ENCODE measurements around the gene ZDHHC13. TPM values are rescaled to one million over a fixed set of nuclear protein-coding genes. Genes with fewer than 3 reads are reported as not detected.

ZDHHC13 gene, protein sequence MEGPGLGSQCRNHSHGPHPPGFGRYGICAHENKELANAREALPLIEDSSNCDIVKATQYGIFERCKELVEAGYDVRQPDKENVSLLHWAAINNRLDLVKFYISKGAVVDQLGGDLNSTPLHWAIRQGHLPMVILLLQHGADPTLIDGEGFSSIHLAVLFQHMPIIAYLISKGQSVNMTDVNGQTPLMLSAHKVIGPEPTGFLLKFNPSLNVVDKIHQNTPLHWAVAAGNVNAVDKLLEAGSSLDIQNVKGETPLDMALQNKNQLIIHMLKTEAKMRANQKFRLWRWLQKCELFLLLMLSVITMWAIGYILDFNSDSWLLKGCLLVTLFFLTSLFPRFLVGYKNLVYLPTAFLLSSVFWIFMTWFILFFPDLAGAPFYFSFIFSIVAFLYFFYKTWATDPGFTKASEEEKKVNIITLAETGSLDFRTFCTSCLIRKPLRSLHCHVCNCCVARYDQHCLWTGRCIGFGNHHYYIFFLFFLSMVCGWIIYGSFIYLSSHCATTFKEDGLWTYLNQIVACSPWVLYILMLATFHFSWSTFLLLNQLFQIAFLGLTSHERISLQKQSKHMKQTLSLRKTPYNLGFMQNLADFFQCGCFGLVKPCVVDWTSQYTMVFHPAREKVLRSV
- 21.1 TPM for polyA plus RNA-seq (2013, experiment 1 of 4)
- 21.9 TPM for polyA plus RNA-seq (2013, experiment 2 of 4)
- 17.9 TPM for polyA plus RNA-seq (2013, experiment 3 of 4)
- polyA plus RNA-seq (2013, experiment 4 of 4), result 18.5 TPM

DNA sequence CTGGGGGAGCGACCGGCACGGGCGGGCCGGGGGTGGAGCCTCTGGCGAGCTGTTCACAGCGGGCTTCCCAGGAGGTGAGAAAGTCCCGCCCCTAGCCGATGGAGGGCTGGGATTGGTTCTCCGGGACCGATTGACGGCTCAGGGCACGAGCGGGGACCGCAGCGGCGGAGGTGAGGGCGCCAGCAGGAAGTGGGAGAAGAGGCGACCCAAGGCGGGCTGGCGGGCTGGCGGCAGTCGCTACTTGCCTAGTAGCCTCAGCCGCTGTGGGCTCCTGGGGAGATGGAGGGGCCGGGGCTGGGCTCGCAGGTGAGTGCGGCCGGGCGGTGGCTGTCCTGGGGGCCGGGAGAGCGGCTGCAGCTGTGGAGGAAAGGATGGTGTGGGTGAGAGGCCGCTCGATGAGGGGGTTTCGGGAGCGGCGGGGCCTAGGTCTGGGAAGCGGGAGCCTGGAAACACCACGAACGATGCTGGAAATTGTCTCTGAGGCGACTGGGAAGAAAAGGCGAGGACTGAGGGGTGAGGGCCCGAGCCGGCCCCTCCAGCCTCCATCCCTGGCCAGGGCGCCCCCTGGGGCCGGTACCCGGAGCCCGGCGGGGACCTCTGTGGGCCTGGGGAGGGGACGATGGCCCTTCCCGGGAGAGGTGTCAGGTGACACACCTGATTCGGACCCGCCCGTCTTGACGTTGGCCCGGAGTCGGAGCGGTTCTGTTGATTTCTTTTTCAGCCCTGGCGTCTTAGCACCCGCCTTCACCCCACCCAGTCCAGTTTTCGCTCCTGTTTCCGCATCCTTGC lies at the start of gene ZDHHC13:
TSS of gene ZDHHC13 (plus strand) at position 198 of the 789 bp plus-strand sequence. CDS start at position 280, 82 bp downstream.
- H3K4me3 ChIP-seq (ENCODE audit: insufficient read depth, low read depth, low read length), result peak within 1 kb of the TSS; percentile 74
- no peaks in the 10 kb centered on the region for H3K27me3 ChIP-seq (ENCODE audit: control insufficient read depth, insufficient read depth, low read length, poor library complexity, severe bottlenecking)
- H3K9me3 ChIP-seq (ENCODE audit: control insufficient read depth, low read length), result no peaks in the 10 kb centered on the region
- no peaks in the 10 kb centered on the region for H3K36me3 ChIP-seq (ENCODE audit: control insufficient read depth, insufficient read depth, low read length)
- WGBS, 2 experiments, result 0 to 1% methylated on average over 60 to 61 of the region's 61 CpGs
- no peaks in the 10 kb centered on the region for H3K4me1 ChIP-seq (ENCODE audit: control insufficient read depth, insufficient read depth, low read length)
- peak within 1 kb of the TSS; percentile 18 for H3K27ac ChIP-seq (ENCODE audit: insufficient read depth, low read depth, low read length, poor library complexity, severe bottlenecking)

GRCh38 chr11:19071255-19071654 lies 45.7 kb upstream of the ZDHHC13 start:
- no peaks in the 10 kb centered on the region for H3K36me3 ChIP-seq (ENCODE audit: control insufficient read depth, insufficient read depth, low read length)
- no peaks in the 10 kb centered on the region for H3K27me3 ChIP-seq (ENCODE audit: control insufficient read depth, insufficient read depth, low read length, poor library complexity, severe bottlenecking)
- no peak overlapping the region for H3K4me3 ChIP-seq (ENCODE audit: insufficient read depth, low read depth, low read length)
- no peak overlapping the region for H3K27ac ChIP-seq (ENCODE audit: insufficient read depth, low read depth, low read length, poor library complexity, severe bottlenecking)
- no peaks in the 10 kb centered on the region for H3K4me1 ChIP-seq (ENCODE audit: control insufficient read depth, insufficient read depth, low read length)
- 22 to 28% methylated on average over 11 of the region's 11 CpGs for WGBS, 2 experiments
- no peaks in the 10 kb centered on the region for H3K9me3 ChIP-seq (ENCODE audit: control insufficient read depth, low read length)

- Histone ChIP-seq H3K4me3 (ENCODE audit: insufficient read depth, low read depth, low read length) (no peak overlapping the region), H3K4me1 (ENCODE audit: control insufficient read depth, insufficient read depth, low read length) (no peaks in the 10 kb centered on the region), H3K9me3 (ENCODE audit: control insufficient read depth, low read length) (no peaks in the 10 kb centered on the region), H3K27me3 (ENCODE audit: control insufficient read depth, insufficient read depth, low read length, poor library complexity, severe bottlenecking) (no peaks in the 10 kb centered on the region), H3K36me3 (ENCODE audit: control insufficient read depth, insufficient read depth, low read length) (no peaks in the 10 kb centered on the region), H3K27ac (ENCODE audit: insufficient read depth, low read depth, low read length, poor library complexity, severe bottlenecking) (no peak overlapping the region)
- 94% methylated on average over 5 of the region's 5 CpGs for WGBS, 2 experiments
Measured at GRCh38 chr11:19072464-19072863, 44.5 kb upstream of the ZDHHC13 start.

- H3K36me3 ChIP-seq (ENCODE audit: control insufficient read depth, insufficient read depth, low read length), result no peaks in the 10 kb centered on the region
- no peak overlapping the region for H3K4me3 ChIP-seq (ENCODE audit: insufficient read depth, low read depth, low read length)
- H3K27me3 ChIP-seq (ENCODE audit: control insufficient read depth, insufficient read depth, low read length, poor library complexity, severe bottlenecking), result no peaks in the 10 kb centered on the region
- 75 to 76% methylated on average over 10 of the region's 10 CpGs for WGBS, 2 experiments
- no peaks in the 10 kb centered on the region for H3K4me1 ChIP-seq (ENCODE audit: control insufficient read depth, insufficient read depth, low read length)
- no peaks in the 10 kb centered on the region for H3K9me3 ChIP-seq (ENCODE audit: control insufficient read depth, low read length)
- H3K27ac ChIP-seq (ENCODE audit: insufficient read depth, low read depth, low read length, poor library complexity, severe bottlenecking), result no peak overlapping the region
Measured at GRCh38 chr11:19073454-19074415, 43.2 kb upstream of the ZDHHC13 start.

DNA sequence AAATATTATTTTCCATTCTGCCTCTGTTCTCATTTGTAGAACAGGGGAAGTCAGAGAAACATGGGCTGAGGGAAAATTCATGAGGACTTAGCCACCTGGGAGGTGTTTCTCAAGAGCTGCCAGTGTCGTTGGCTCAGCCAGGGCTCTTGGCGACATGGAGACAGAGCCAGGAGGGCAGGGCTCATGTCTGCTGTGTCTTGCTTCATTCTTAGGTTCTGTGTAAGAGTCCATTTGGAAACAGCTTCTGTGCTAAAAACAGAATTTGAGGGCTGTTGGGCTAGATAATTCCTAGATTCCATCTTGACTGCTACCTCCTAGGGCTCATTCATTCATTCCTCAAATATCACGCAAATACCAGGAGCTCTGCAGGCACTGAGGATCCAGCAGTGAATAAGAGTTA lies 41.3 kb upstream of the ZDHHC13 start:
- H3K4me3 ChIP-seq (ENCODE audit: insufficient read depth, low read depth, low read length), result no peak overlapping the region
- H3K27me3 ChIP-seq (ENCODE audit: control insufficient read depth, insufficient read depth, low read length, poor library complexity, severe bottlenecking), result no peaks in the 10 kb centered on the region
- H3K9me3 ChIP-seq (ENCODE audit: control insufficient read depth, low read length), result no peaks in the 10 kb centered on the region
- WGBS, 2 experiments, result 98 to 99% methylated on average over 3 of the region's 3 CpGs
- H3K36me3 ChIP-seq (ENCODE audit: control insufficient read depth, insufficient read depth, low read length), result no peaks in the 10 kb centered on the region
- no peaks in the 10 kb centered on the region for H3K4me1 ChIP-seq (ENCODE audit: control insufficient read depth, insufficient read depth, low read length)
- H3K27ac ChIP-seq (ENCODE audit: insufficient read depth, low read depth, low read length, poor library complexity, severe bottlenecking), result no peak overlapping the region

- Histone ChIP-seq H3K27ac (ENCODE audit: insufficient read depth, low read depth, low read length, poor library complexity, severe bottlenecking) (no peak overlapping the region), H3K9me3 (ENCODE audit: control insufficient read depth, low read length) (no peaks in the 10 kb centered on the region), H3K27me3 (ENCODE audit: control insufficient read depth, insufficient read depth, low read length, poor library complexity, severe bottlenecking) (no peaks in the 10 kb centered on the region), H3K36me3 (ENCODE audit: control insufficient read depth, insufficient read depth, low read length) (no peaks in the 10 kb centered on the region), H3K4me1 (ENCODE audit: control insufficient read depth, insufficient read depth, low read length) (no peaks in the 10 kb centered on the region), H3K4me3 (ENCODE audit: insufficient read depth, low read depth, low read length) (no peak overlapping the region)
- WGBS, 2 experiments, result 66 to 71% methylated on average over 9 to 10 of the region's 10 CpGs
Measured at GRCh38 chr11:19076744-19077589, 40.0 kb upstream of the ZDHHC13 start.

GRCh38 chr11:19077965-19078364 lies 39.0 kb upstream of the ZDHHC13 start:
- Histone ChIP-seq H3K9me3 (ENCODE audit: control insufficient read depth, low read length) (no peaks in the 10 kb centered on the region), H3K36me3 (ENCODE audit: control insufficient read depth, insufficient read depth, low read length) (no peaks in the 10 kb centered on the region), H3K27ac (ENCODE audit: insufficient read depth, low read depth, low read length, poor library complexity, severe bottlenecking) (no peak overlapping the region), H3K4me1 (ENCODE audit: control insufficient read depth, insufficient read depth, low read length) (no peaks in the 10 kb centered on the region), H3K27me3 (ENCODE audit: control insufficient read depth, insufficient read depth, low read length, poor library complexity, severe bottlenecking) (no peaks in the 10 kb centered on the region), H3K4me3 (ENCODE audit: insufficient read depth, low read depth, low read length) (no peak overlapping the region)

- no peak overlapping the region for H3K27ac ChIP-seq (ENCODE audit: insufficient read depth, low read depth, low read length, poor library complexity, severe bottlenecking)
- H3K4me1 ChIP-seq (ENCODE audit: control insufficient read depth, insufficient read depth, low read length), result no peaks in the 10 kb centered on the region
- no peaks in the 10 kb centered on the region for H3K27me3 ChIP-seq (ENCODE audit: control insufficient read depth, insufficient read depth, low read length, poor library complexity, severe bottlenecking)
- 86 to 90% methylated on average over 6 of the region's 6 CpGs for WGBS, 2 experiments
- no peak overlapping the region for H3K4me3 ChIP-seq (ENCODE audit: insufficient read depth, low read depth, low read length)
- no peaks in the 10 kb centered on the region for H3K9me3 ChIP-seq (ENCODE audit: control insufficient read depth, low read length)
- no peaks in the 10 kb centered on the region for H3K36me3 ChIP-seq (ENCODE audit: control insufficient read depth, insufficient read depth, low read length)
Measured at GRCh38 chr11:19079643-19080440, 37.1 kb upstream of the ZDHHC13 start.
